ENCODE results near the gene PIAS1.

The PIAS1 gene

GRCh38 chr15:68062946-68063465 lies 8.9 kb downstream of the PIAS1 start:
- DNase-seq (ENCODE audit: low read depth): no peak

- DNase-seq (ENCODE audit: low read depth): no peak
Measured at GRCh38 chr15:68063606-68064005, 9.5 kb downstream of the PIAS1 start.

DNA sequence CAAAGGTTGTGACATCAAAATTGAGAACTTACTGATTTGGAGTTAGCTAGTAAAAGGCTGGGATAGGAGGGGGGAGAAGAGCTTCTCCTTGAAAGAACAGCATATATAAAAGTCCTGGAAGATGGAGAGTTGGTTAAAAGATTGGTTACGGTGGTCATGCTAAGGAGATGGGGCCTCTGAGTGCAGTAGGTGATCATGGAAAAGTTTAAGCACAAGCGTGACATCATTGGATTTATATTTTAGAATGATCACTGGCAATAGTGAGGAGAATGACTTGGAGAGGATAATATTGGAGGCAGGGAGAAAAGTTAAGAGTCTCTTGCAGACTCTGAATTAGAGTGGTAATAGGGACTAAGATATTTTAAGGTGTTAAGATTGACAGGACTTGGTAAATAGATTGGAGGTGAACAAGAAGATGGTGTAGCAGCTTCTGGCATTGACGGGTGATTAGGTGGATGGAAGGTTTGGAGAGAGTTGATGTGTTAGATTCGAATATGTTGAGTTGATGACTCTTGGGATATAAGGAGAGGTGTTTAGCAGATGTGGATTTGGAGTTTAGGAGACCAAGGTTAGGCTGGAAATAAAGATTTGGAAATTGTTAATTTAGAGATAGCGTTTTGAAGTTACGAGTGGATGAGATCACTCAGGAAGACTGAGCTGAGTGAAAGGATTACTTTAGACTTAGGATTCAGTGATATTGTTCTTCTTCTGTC lies 19.6 kb downstream of the PIAS1 start:
- no peak for DNase-seq (ENCODE audit: low read depth)

DNA sequence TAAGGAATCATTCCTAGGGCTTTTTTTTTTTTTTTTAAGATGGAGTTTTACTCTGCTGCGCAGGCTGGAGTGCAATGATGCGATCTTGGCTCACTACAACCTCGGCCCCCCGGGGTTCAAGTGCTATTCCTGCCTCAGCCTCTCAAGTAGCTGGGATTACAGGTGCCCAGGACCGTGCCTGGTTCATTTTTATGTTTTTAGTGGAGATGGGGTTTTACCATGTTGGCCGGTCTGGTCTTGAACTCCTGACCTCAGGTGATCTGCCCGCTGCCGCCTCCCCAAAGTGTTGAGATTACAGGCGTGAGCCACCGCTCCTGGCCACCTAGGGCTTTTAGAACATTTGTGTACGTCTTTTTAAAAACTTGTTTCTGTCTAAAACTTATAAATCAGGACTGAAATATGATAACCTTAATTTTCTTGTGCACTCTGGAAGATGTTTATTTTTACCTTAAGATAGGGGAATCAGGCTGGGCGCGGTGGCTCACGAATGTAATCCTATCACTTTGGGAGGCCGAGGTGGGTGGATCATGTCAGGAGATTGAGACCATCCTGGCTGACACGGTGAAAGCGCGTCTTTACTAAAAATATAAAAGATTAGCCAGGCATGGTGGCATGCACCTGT lies 21.8 kb downstream of the PIAS1 start:
- no peak for DNase-seq (ENCODE audit: low read depth)

GRCh38 chr15:68078365-68078764 lies 24.2 kb downstream of the PIAS1 start:
- no peak for DNase-seq (ENCODE audit: low read depth)

DNA sequence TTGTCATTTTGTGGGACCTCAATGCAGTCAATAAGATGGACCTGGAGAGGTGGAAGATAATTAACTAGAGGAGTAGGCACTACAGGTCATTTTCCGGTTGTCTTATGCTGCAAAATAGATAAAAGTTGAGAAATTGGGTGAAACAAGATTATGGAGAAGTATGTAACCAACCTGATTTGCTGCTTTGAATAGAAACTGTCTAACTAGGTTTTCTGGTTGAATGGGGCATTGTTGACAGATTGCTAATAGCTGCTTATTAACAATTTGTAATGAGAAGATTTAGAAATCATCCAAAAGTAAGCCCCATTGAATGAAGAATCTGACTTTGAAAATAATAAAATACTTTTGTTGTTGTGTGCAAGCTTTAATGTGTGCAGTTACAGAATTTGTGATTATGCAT lies 26.2 kb downstream of the PIAS1 start:
- DNase-seq (ENCODE audit: low read depth): no peak

- DNase-seq (ENCODE audit: low read depth): no peak
Measured at GRCh38 chr15:68080783-68081182, 26.7 kb downstream of the PIAS1 start.

GRCh38 chr15:68081869-68082505 lies 27.9 kb downstream of the PIAS1 start:
- no peak for DNase-seq (ENCODE audit: low read depth)

DNA sequence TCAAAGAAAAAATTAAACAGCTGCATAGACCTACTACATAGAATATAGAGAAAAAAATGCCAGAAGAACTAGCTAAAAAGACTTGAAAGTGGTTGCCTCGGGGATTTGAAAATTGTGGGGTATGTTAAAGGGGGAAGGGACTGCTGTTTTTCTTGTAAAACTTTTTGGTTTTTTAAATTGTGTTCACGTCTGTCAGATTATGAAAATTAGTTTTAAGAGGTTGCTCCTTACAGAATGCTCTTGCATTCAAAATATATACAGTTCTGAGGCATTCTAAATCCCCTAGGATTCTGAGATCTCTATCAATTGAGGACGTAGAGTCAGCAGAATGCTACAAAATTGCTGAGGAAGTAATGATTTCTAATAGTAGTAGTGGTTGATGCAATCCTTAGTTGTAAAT lies 28.6 kb downstream of the PIAS1 start:
- DNase-seq (ENCODE audit: low read depth): no peak

GRCh38 chr15:68083463-68083862 lies 29.3 kb downstream of the PIAS1 start:
- DNase-seq (ENCODE audit: low read depth): no peak

DNA sequence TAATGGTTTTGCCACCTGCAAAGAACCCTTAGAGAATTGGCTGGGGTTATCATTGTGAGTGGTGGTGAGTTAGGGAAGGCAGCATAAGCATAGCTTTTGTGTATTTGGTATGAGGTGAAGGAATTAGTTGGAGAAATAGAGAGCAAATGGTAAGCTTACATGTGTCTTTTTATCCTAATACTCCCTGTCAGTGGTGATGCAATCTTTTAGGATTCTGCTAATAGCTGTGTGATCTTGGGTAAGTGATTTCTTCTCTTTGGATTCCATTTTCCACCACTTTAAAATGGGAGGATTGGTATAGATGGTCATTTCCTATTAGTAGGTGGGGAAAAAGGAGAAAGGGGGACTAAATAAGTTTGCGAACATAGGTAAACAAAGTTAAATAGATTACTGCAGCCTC lies 30.9 kb downstream of the PIAS1 start:
- no peak for DNase-seq (ENCODE audit: low read depth)

GRCh38 chr15:68091743-68092142 lies 37.6 kb downstream of the PIAS1 start:
- no peak for DNase-seq (ENCODE audit: low read depth)

- no peak for DNase-seq (ENCODE audit: low read depth)
Measured at GRCh38 chr15:68096099-68096498, 42.0 kb downstream of the PIAS1 start.

- no peak for DNase-seq (ENCODE audit: low read depth)
Measured at GRCh38 chr15:68097029-68097428, 42.9 kb downstream of the PIAS1 start.

DNA sequence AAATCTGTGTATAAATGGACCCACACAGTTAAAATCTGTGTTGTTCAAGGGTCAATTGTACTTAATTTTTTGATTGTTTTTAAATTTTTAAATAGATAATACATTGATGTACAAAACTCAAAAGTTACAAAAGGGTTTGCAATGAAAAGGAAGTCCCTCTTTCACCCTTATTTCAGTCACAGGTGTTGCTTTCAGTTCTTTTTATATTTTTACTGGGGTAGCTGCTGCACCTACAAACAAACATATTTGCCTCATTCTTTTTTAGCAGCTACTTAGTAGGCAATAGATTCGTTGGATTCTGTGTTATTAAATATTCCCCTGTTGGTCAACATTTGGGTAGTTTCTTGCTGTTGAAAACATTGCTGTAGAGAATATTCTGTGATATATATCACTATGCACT lies 44.4 kb downstream of the PIAS1 start:
- DNase-seq (ENCODE audit: low read depth): no peak

GRCh38 chr15:68100194-68100593 lies 46.1 kb downstream of the PIAS1 start:
- DNase-seq (ENCODE audit: low read depth): no peak

- DNase-seq (ENCODE audit: low read depth): no peak
Measured at GRCh38 chr15:68103603-68104002, 49.5 kb downstream of the PIAS1 start.

DNA sequence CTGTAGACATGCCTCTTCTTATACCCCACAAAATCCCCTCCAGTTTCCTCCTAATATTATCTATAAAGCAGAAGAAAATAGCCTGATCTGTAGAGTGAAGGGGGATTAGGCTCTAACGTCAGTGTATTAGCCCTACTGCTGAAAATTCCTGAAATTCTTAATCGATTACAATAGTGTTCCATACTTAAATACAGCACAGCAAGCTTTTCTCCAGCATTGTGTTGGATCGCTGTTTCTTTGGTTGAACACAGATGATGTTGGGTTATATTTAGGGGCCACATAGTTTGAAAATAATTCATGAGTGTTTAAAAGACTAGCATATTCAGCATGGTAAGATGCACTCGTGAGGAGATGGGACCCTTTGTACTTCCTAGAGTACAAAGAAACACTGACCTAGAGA lies 52.5 kb downstream of the PIAS1 start:
- no peak for DNase-seq (ENCODE audit: low read depth)

DNA sequence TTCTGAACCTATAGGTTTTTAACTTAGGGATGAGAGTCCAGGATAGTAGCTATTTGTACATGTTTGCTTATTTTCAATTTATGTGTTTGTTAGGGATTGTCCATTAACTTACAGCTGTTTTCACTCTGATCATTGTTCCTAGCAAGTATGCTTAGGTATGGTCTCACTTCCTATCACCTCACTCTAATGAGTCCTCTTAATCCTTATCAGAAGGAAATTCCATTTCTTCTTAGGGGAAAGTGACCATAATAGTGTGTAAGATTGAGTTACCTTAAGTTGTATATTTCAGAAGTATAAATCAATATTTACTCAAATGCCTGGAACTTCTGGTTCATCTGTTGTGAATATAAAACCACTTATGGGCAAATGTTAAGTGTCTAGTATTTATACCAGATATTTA lies 53.0 kb downstream of the PIAS1 start:
- no peak for DNase-seq (ENCODE audit: low read depth)

DNA sequence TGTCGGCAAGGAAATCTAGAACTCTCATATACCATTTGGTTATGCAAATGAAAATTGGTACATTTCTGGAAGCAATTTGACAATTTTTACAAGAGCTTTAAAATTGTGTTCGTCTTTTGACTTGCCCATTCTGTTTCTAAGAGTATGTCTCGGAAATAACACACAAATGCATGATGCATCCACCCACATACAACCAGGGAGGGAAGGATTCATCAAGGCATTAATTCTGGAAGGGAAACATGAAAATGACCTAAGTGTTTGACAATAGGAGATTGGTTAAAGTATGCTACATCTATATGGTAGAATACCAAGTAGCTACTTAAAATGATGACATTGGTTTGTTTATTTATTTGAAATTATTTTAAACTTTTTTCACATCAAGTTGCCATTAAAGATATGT lies 58.6 kb downstream of the PIAS1 start:
- no peak for DNase-seq (ENCODE audit: low read depth)

DNA sequence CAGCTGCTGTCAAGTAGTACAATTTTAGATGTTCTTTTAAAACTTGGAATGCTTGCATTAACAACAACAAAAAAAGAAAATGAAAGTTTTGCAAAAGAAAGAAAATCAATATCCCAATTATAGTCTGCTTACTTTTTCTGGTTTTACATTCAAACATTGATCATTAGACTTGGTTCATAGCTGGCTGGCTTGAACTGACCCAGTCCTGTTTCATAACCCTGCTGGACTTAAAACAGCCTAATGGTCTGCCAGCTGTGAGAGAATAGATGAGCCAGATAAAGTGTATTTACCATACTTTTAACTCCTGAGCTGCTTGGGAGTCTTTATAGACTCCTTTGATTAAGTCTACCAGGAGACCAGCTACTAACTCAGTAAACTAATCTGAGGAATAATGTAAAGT lies 59.2 kb downstream of the PIAS1 start:
- no peak for DNase-seq (ENCODE audit: low read depth)

DNA sequence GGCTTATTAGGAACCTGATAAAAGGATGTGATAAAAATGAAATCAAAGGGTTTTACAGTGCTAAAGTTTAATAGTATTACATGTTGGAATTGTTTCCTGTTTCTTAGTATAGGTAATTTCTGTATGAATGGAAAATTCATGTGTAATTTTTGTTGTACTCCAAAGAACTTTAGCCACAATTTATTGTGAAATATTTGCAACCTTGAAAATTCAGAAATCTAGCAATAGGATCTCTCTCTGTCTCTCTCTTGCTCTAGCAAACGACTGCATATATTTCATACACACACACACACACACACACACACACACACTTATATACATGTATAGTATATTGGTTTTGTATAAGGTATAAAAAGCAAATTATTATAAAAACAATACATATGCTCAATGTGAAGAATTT lies 59.6 kb downstream of the PIAS1 start:
- no peak for DNase-seq (ENCODE audit: low read depth)

- DNase-seq (ENCODE audit: low read depth): no peak
Measured at GRCh38 chr15:68114356-68114755, 60.2 kb downstream of the PIAS1 start.
